Fibroblast of gingiva (primary cell): ENCODE data around the gene SLC4A5.
A peak's percentile ranks its signal among the peaks of the same experiment; 100 is the strongest.
"Not testable (repeated sequence)": the region's sequence is repeated elsewhere in the genome, so short reads cannot be mapped to it uniquely, and the experiment has no call there.

ENCODE experiments used
- DNase-seq: peaks from one replicate; pipeline ENCODE4 v3.0.0-alpha.2; 2011; ENCODE audit warnings: low read depth

Gene SLC4A5

DNA sequence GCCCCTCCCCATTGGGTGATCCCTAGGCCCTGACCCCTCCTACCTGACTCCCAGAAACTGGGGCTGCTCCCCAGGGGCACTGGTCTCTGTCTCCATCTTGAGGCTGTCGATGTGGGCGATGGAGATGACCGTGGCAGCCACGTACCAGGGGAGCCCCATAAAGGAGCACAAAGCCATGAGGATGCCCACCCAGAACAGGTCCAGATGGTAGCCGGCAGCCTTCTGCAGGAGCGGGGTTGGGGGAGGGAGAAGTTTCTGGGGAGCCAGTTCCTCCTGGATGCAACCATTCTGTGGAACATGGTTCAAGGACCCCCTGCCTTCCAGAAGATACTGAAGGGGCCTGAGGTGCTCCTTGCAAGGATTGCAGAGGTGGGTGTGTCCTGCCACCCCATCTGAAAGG is 110.8 kb downstream of the SLC4A5 start:
- no peak for DNase-seq

- DNase-seq, result not testable (repeated sequence)
Measured at GRCh38 chr2:74229865-74230264, 113.4 kb downstream of the SLC4A5 start.

GRCh38 chr2:74228772-74229171 is 114.4 kb downstream of the SLC4A5 start:
- DNase-seq, result no peak

DNA sequence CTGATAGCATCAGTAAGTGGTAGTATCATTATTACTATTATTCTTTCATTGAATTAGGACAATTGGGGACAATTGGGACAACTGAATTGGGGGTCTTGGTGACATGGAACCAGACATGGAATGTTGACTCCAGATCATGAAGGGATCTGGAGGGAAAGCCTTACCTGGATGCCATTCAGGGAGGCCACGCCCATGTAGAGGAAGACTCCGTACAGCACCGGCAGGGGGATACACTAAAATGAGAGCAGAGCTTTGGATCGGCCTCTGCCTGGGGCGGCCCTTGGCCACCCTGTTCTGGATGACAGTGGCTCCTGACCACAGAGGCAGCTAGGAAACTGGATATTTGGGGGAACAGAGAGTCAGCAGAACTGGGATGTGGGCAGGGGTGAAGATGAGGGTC is 115.6 kb downstream of the SLC4A5 start:
- DNase-seq, result no peak

DNA sequence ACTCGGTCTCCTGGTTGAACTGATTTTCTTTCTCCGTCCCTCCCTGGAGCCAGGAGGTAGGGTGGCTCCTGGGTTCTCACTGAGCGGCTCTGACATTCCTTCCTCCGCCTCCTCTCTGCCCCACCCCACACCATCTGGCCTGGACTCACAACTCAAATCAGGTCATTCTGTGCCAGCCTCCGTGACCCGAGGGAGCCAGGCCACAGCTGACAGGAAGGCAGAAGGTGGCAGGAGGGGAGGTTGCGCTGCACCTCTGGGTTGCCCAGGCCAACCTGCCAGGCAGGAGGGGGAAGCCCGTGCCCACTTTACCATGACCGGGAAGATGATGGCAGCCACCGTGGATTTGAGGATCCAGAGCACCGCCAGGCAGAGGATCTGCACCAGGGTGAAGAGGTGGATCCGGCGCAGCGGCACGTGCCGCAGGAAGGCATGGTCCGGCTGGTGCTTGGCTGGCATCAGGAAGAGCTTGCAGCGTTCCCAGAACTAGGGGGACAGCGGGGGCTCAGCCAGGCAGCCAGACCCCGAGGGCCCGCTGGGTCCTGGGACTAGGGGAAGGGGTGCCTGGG is 116.5 kb downstream of the SLC4A5 start:
- DNase-seq, result no peak

GRCh38 chr2:74225698-74226459 is 117.3 kb downstream of the SLC4A5 start:
- DNase-seq, result no peak

GRCh38 chr2:74223941-74224770 is 119.1 kb downstream of the SLC4A5 start:
- no peak for DNase-seq

GRCh38 chr2:74222300-74222650 is 120.9 kb downstream of the SLC4A5 start:
- no peak for DNase-seq

- no peak for DNase-seq
Measured at GRCh38 chr2:74221604-74222299, 121.5 kb downstream of the SLC4A5 start.

DNA sequence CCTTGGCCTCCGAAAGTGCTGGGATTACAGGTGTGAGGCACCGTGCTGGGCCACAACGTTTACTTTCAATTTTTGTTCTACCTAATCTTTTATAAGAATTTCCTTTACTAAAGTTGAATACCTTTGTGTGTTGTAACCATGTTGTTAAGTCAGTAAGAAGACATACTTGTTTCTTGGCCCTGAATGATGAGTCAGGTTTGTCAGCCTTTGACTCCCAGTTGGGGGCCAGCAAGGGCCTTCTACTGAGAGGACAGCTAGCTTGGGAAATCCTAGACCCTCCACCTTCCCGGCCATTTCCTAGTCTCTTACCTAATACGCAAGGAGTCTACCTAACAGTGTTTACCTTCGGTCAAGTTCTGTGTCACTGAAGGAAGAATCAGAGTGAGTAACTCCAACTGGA is 122.1 kb downstream of the SLC4A5 start:
- no peak for DNase-seq

DNA sequence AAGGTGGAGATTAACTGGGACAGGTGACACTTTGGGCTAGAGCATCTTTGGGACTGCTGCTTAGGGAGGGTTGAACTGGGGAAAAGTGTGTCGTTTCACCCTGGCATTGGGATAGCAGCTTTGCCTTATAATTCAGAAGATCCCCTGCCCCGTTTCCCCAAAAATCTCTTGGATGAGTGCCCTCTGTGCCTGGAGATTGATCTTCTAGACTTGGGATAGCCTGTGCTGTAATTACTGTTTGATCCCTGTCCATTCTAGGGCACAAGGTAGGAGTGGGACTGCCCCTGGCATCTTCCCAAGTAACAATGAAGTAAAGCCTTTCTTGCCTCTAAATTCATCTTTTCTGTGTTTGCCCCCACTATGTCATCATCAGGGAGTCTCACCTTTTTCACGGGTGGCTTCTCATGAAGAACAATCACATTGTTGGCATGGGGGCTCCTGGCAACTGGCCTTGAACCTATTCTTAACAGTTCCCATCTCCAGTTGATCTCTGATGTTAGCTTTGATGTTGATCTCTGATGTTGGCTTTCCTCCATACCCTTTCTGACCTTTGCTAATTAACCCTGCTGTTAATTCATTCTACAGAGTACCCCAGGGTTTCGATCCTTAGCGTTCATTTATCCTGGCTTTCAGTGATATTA is 123.2 kb downstream of the SLC4A5 start:
- DNase-seq, result no peak

DNA sequence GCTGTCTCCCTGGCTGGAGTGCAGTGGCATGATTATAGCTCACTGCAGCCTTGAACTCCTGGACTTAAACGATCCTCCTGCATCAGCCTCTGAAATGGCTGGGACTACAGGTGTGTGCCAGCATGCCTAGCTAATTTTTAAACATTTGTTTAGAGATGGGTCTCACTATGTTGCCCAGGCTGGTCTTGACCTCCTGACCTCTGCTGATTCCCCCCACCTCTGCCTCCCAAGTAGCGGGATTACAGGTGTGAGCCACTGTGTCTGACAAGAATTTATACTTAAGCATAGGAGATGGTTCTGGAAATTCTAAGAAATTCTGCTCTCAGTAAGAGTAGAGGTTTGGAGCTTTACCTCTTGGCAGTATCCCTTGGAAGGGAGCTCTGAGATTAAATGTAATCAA is 126.6 kb downstream of the SLC4A5 start:
- DNase-seq, result no peak

DNA sequence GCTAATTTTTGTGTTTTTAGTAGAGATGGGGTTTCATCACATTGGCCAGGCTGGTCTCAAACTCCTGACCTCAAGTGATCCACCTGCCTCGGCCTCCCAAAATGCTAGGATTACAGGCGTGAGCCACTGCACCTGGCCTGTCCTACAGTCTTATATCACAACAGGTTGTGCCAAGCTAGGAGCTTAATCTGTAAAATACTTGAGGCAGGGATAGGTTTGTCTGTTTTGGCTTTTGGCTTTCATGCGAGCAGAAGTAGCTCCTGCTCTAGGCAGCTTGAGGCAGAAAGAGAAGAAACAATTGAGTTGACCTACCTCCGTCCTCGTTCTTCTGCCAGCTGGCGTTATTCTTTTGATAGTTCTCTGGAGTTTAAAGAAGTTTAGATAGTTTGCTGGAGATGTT is 127.4 kb downstream of the SLC4A5 start:
- not testable (repeated sequence) for DNase-seq

DNA sequence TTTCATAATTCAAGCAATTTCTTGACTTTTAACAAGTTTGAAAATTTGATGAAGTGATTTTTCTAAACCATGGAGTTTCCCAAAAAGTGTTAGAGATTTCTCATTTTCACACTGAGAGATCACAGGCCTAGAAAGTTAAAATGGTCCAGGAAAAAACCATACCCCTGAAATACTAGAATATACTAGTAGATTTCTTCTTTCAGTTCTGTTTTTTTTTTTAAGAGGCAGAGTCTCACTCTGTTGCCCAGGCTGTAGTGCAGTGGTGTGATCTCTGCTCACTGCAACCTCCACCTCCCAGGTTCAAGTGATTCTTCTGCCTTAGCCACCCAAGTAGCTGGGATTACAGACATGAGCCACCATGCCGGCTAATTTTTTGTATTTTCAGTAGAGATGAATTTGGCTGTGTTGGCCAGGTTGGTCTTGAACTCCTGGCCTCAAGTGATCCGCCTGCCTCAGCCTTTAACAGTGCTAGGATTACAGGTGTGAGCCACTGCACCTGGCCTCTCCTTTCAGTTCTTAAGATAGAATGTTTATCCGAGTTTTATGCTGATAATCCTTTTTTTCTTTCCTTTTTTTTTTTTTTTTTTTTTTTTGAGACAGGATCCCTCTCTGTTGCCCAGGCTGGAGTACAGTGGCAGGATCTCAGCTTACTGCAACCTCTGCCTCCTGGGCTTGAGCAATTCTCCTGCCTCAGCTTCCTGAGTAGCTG is 130.4 kb downstream of the SLC4A5 start:
- no peak for DNase-seq

- peak; percentile 69 for DNase-seq
Measured at GRCh38 chr2:74206180-74206688, 137.0 kb downstream of the SLC4A5 start.

GRCh38 chr2:74205596-74205995 is 137.6 kb downstream of the SLC4A5 start:
- no peak for DNase-seq

DNA sequence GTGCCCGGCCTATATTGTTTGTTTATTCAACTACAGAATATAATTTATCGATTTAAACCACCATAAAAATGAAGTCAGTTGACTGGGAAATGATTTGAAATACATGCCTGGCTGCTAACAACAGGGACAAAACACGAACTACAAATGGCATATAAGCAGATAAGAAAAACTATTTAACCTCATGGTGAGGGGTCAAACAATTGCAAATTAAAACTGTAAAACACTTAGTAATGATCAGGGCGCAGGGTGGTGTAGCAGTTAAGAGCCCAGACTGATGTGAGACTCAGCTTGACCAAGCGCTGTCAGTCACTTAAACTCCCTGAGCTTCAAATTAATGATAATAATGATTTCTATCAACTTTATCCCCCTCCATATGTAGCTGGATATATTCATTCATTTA is 138.1 kb downstream of the SLC4A5 start:
- DNase-seq, result no peak

GRCh38 chr2:74204436-74204835 is 138.8 kb downstream of the SLC4A5 start:
- DNase-seq, result no peak

GRCh38 chr2:74201596-74201995 is 141.6 kb downstream of the SLC4A5 start:
- DNase-seq, result peak; percentile 94

DNA sequence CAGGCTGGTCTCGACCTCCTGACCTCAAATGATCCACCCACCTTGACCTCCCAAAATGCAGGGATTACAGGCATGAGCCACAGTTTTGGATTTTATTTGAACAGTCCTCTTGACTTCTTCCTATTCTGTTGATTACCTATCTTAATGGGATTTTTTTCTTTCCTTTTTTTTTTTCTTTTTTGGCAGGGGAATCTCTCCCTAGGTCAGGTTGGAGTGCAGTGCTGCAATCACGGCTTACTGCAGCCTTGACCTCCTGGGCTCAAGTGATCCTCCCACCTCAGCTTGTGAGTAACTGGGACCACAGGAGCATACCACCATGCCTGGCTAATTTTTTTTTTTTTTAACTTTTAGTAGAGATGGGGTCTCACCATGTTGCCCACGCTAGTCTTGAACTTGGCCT is 142.0 kb downstream of the SLC4A5 start:
- DNase-seq, result no peak

DNA sequence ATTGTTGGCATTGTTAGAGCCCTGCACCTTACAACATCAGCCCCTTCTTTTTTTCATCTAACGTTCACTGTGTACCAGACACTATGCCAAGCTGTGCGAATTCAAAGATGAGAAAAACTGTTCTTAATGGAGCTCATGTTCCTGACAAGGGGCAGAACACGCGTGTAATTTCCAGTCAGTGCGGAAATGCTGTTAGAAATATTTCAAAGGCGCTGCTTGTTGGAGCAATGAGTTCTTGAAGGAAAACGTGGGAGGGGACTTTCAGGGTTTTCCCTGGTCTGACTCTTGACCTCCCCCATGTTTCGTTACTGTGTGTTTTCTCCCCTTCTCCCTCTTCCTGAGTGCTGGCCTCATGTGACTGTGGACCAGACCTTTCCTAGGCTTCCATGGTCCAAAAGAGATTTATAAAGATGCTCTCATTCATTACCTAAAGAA is 143.3 kb downstream of the SLC4A5 start:
- no peak for DNase-seq
